NCI-H774 (cell line): ENCODE measurements around the gene SMG6.
"Not testable (repeated sequence)": the region's sequence is repeated elsewhere in the genome, so short reads cannot be mapped to it uniquely, and the experiment has no call there.

ENCODE experiments used
- DNase-seq: peaks from one replicate; lab custom pipeline; 2025; lab: John Stamatoyannopoulos, UW

Gene SMG6

DNA sequence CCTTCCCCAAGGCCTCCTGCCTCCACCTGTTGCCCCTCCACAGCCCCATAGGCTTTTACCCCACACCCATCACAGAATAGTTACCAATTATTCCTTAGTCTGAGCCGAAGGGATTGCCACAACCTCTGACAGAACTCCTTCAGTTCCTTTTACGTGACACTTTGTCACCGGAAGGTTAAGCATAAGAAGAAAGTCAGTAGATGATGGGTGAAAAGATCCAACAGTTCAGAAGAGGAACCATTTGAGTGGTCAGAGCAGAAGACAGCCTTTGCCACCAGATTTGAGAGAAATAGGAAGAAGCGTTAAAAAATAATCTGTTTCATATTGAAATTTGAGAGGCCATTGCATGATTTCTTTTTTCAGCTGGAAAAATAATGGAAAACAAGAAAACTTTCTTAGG is 1.3 kb upstream of the SMG6 start:
- no peak for DNase-seq

DNA sequence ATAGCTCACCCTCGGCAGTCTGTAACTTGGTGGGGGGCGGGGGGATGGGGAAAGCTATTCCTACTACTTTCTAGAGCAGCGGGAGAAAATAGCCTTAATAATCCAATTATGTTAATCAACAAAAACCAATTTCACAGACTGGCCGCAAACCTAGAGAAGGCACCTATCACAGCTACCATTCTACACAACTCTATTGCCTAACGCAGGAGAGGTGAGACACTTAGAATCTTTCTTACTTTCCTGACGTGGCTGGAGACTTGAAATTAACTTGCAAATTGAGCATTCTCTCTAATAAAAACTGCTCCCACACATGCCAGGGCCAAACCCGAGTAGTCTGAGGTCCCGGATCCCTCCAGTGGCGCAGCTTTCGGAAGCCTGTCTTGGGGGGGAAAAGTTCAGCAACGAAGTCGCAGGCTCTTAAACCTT is 794 bp downstream of the SMG6 start:
- no peak for DNase-seq

DNA sequence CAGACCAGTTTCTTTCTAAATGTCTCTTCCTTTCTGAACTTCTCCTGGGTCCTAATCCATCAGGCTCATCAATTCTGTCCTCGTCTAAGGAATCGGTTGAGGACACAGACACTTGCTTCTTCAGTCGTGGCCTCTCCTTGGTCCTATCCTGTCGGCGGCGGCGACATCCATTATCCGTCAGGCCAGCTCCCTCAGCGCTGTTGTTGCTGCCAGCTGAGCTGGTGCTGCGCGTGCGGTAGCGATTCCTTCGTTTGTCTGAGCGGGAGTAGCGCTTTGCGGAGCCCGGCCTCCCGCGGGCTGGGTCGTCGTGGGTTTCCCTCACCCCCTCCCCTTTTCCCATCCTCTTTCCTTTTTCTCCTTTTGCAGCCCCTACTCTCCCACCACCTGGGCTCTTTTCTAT is 3.8 kb downstream of the SMG6 start:
- no peak for DNase-seq

DNA sequence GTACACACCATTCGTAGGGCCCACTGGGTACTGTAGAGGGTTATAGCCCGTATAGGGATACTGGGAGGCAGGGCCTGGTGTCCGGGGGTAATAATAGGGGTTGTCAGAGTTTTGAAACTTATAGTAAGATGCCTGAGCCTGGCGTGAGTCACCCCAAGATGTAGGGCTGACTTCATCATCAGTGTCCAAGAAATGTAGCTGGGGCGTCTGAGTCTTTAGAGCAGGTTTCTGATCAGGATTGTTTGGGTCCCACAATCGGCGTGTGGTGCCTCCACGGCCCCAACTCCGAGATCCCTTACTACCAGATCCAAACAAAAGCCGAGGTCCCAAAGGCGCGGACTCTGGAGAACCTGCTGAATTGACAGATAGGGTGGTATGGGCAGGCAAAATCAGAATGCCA is 4.4 kb downstream of the SMG6 start:
- DNase-seq, result no peak

DNA sequence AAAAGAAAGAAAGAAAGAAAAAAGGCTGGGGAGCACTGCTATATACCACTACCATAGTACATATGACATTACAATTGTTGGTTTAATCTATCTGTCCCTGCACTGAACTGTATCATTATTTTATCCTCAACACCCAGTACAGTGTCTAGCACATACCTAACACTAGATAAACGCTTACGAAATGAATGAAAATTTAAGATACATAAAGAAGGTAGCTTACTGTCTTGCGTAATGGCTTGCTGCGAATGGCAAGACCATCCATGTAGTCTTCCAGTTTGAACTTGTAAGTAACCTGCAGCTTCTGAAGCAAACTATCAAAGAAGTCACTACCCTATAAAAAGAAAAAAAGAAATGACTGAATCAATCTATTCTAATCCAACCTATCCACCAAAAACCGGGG is 6.6 kb downstream of the SMG6 start:
- no peak for DNase-seq

DNA sequence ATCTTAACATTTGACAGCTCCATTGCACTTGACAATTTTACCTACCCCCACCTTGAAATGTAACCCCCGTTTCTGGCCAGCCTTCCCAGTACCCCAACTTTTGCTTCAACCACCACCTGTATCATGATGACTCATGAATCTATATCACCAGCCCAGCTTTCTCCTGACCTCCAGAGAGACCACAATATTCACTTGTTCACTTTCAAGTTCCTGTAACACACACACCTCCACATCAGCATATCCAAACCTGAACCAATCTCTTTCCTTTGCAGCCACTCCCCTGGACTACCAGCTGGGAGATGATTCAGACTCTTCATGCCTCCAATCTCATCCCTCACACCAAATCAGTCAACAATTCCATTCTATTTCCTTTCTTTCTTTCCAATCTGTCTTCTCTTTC is 8.0 kb downstream of the SMG6 start:
- no peak for DNase-seq

DNA sequence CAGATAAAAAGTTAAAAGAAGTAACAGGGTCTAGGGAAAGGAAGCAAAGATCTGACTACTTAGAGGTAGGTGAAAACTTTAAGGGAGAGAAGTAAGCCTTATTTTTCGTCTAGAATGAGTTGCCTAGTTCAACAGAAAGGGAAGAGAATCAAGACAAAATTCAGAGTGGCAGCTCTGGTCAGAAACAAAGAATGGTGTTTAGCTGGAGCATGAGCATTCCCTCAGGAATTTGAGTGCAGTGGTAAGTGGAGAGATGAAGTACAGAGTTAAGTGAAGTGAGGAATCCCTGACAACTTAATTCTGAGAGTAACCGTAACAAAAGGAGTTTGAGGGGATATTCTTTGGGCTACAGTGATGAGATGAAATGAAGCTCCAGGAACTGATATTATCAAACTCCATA is 11.5 kb downstream of the SMG6 start:
- no peak for DNase-seq

DNA sequence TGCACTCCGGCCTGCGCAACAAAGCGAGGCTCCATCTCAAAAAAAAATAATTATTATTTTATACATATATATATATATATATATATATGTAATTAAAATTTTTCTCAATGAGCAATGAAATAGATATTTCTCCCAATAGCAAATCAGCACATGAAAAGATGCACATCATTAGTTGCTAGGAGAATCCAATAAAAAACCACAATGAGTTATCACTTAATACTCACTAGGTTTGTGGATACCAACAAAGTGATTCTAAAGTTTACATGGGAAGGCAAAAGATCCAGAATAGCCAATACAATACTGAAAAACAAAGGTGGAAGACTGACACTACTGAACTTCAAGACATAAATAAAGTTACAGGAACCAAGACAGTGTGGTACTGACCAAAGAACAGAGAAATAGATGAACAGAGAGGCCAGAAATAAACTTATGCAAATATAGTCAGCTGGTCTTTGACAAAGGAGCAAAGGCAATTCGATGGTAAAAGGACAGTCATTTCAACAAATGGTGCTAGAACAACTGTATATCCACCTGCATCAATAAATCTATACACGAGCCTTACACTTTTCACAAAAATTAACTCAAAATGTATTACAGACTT is 13.6 kb downstream of the SMG6 start:
- no peak for DNase-seq

DNA sequence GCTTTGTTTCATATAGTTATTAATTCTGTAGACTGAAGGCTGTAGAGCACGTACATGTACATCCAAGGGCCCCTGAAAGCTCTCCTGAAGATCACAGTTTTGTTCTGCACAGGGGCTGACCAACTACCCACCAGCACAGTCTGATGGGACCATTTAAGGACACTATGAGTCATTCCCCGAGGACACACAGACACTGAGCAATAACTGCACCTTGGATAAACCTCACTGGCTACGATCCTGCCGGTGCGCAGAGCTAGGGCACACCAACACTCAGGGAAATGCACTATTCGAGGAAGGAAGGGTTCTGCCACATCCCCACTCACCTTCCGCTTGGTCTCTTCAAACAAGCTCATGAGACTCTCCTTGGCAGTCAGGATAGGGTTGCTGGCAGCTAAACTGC is 20.3 kb downstream of the SMG6 start:
- DNase-seq, result no peak

DNA sequence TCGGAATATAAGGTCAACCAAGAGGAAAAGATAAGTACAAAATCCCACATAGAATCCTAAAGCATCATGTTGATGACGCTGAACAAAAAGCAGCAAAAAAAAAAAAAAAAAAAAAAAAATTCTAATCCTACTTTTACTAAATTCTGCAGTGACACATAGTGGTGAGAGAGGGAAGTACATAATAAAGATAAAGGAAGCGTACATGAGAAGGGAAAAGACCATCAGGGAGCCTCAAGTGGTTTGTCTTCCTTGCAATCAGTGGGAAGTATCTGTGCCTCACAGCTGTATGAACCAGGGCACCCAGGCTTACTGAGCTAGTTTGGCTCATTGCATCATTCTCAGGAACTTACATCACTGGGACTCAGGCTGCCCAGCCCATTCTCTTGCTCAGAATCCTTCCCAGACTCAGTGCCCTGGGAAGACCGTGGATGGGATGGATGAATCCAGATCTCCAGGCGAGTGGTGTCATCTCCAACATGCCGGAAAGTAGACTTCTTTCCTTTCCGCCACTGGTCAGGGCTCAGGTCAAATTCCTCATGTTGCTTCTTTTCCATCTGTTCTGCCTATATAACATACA is 21.2 kb downstream of the SMG6 start:
- no peak for DNase-seq

DNA sequence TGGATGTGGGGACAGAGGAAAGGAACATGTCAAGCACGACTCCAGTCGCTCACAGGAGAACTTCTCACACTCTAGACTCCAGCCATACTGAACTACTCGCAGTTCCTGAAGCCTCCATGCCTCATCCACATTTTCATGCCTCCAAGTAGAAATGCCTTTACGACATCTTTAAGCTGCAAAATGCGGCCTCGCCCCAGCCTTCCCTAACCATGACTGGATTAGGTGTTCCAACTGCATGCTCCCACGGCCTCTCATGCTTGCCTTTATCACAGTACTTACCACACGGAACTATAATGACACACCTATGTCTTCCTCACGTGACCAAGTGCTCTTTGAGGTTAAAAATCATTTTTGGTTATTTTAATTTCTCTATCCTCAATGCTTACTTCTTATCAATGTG is 23.9 kb downstream of the SMG6 start:
- no peak for DNase-seq

DNA sequence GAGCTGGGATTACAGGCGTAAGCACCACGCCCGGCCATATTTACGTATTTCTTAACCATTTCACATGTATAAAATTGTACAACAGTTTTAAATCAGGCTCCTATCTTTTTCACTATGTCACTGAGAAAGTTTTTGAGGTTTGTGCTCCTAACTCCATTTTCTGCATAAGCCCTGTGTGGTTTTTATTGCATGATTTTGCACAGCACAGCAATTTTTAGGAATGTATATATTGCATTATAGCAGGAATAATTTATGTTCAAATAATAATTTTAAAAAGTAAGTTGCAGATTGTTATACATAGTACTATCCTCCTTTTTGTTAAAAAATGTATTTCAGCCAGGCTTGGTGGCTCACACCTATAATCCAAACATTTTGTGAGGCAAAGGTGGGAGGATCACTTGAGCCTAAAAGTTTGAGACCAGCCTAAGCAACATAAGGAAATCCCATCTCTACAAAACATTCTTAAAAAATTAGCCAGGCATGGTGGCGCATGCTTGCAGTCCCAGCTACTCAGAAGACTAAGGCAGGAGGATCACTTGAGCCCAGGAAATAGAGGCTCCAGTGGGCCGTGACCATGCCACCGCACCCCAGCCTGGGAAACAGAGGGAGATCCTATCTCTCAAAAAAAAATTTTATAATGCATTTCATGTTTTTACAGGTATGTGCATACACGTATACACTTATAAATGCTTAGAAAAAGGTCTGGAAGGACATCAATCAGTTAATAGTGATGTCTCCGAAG is 26.0 kb downstream of the SMG6 start:
- no peak for DNase-seq

DNA sequence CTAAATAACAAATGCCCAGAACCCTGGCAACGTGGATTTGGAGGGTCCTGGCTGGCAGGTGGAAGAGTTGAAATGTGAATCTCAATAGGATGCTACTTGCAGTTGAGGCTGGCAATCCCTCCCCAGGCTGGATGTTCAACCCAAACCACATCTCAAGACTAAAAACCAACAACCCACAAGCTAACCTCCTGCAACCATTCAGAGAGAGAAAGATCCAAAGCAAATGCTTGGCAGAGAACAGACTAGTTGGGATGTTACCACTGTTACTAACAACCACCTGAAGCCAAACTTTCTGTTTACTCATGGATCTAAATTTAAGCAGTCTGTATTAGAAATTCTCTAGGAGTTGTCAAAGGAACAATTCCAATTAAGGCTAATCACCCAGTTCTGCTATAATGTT is 27.9 kb downstream of the SMG6 start:
- DNase-seq, result no peak

DNA sequence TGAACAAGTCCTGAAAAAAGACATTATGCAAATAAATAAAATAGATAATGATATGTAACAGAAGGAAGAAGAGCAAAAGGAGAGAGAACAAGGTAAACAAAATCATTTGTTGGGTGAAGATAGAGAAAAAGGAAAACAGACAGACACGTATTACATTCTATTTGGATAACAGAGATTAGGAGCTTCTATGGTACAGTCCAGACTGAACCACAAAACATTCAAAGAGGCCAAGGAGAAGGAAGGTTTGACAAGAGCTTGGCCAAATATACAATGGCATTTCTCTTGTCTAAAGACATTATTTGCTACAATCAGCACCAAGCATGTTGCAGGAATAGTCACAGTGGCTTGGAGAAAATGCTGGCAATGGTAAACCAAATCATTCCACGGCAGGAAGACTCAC is 29.2 kb downstream of the SMG6 start:
- no peak for DNase-seq

DNA sequence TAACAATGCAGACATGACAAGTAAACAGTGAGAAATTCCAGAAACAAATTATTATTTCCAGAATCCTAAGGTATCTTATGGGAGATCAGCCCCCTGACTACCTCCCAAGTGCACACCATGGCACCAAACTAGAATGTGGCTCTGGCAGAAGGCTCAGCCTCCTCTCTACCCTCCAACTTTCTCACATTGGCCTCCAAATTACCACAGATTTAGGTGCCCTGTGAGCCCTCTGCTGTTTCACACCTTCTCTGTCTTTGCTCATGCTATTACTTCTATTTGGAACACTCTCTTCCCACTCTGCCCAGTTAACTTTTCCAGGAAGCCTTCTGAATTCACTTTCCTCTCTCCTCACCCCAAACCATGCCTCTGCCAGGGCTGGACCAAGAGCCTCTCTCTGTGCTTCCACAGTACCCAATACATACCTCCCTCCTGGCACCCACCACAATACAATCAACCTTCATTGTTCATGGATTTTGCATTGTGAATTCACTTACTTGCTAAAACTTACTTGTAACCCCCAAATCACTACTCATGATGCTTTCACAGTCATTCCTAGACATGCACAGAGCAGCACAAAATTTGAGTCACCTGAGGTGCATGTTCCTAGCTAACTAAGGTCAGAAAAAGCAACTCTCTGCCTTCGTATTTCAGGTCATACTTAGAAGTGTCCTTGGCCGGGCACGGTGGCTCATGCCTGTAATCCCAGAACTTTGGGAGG is 31.4 kb downstream of the SMG6 start:
- no peak for DNase-seq

DNA sequence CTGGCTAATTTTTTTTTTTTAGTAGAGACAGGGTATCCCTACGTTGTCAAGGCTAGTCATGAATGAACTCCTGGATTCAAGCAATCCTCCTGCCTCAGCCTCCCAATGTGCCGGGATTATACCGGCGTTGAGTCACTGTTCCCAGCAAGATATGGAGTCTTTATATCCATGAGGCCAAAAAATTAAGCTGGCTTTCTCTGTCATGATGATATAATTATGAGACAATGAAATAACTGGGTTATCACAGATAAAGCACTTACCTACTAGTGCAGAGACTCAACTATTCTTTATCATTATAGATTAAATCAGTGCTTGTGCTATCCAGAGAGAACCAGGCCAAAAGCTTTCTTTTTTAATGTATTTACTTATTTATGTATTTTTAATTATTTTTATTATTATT is 36.2 kb downstream of the SMG6 start:
- no peak for DNase-seq

DNA sequence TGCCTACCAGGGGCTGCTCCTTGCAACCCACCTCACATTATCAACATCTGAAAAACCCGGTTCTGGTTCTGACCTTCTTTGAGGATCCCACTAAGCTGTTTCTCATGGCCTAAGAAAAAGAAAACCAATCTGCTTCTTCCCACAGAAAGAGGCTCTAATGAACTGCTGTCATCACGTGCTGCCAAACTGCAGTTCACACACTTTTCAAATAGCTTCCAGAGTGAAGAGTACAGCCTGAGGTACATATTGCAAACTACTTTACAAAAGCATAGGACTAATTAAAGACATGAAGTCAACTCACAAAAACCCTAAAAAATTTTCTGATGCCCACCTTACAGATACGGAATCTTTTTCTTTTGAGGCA is 36.7 kb downstream of the SMG6 start:
- DNase-seq, result no peak

DNA sequence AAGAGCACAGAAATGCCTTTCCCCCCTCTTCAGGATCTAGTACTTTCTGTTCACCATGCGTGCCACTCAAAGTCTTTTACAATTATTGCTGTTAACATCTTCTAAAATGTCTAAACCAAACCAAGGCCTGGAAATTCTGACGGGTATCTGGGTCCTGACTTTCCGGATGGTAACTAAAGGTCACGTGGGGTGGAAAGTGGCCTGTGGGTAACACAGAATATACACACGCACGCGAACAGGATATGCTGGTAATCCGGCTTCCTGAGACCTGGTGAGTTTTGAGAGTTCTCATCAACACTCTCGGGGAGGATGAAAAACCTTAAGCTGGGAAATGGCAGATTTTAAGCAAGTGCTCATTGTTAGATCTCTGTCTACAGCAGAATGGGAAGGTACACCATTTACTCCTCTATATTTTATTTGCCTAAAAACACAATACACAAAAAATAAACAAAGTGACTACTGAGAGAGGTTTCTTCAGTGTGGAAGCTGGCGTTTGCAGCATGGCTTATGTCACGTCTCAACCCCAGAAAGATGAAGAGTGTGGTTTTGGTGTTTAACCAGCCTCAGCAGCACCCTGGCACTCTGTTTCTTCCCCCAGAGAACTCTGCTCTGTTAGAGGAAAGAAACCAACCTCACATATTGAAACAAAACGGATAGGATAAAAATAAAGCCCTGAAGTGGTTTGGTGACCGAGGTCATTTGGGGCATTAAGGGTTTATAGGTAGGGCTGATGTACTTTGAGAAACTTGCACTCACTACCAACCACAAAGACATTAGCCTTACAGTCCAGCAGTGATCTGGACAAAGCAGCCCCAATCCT is 37.3 kb downstream of the SMG6 start:
- DNase-seq, result no peak

DNA sequence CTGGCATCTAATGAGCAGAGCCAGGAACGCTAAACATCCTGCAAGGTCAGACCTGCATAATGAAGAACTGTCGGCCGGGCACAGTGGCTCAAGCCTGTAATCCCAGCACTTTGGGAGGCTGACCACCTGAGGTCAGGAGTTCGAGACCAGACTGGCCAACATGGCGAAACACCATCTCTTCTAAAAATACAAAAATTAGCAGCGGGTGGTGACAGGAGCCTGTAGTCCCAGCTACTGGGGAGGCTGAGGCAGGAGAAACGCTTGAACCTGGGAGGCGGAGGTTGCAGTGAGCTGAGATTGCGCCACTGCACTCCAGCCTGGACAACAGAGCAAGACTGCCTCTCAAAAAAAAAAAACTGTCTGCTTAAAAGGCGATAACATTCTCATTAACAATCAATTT is 38.4 kb downstream of the SMG6 start:
- not testable (repeated sequence) for DNase-seq

DNA sequence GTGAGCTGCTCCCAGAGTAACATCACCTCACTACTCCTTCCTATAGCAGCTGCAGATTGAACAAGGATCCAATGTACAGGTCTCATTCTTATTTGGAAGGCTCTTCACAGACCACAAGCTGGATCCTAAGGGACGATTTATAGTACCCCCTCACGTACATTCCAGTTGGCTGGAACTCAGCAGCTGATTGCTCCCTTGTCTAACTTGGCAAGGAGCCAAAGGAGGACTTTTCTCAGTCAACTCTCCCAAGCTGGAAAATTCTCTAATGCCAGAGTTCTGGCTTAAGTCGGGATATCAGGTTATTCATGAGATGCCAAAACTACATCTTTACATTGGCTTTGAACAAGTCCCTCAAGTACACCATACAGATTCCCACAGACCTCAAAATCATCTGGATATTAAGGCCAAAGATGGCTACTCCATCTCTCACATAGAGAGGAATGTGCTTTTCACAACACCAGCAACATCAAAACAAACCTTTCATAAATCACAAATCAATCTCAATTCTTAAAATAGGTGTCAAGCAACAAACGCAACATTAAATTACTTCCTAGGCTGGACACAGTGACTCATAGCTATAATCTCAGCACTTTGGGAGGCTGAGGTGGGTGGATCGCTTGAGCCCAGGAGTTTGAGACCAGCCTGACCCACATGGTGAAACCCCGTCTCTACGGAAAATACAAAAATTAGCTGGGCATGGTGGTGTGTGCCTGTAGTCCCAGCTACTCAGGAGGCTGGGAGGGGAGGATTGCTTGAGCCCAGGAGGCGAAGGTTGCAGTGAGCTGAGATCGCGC is 39.3 kb downstream of the SMG6 start:
- DNase-seq, result no peak
